Measurements from ENCODE around the gene FBXO24. TPM values are rescaled to one million over a fixed set of nuclear protein-coding genes. Genes with fewer than 3 reads are reported as not detected.

The FBXO24 gene
- total and polyA plus RNA-seq, 9 of the 15 experiments (the other 6 are each of a cell fraction or from before 2014, with no cell fraction given) = 0.17 to 0.95 (median 0.50) TPM

GRCh38 chr7:100576384-100576993, 9.6 kb upstream of the FBXO24 start:
- in situ Hi-C loops (cut with MboI) (no loop called here), intact Hi-C loops (cut with micrococcal nuclease) (no loop called here)
- POLR2A ChIA-PET = interaction anchor here (3.6 kb wide), 1 partner anchor 10 kb away, joined by 27 read pairs; the partner anchor contains the start of genes FBXO24 and LRCH4
- H3K36me3 ChIP-seq (ENCODE audit: control insufficient read depth, insufficient read depth, low read length) = peaks cover 77% of the 10 kb centered on the region
- H3K4me1 ChIP-seq (replicated peaks in 1 of 2; ENCODE audit: control insufficient read depth in 2 of 2, insufficient read depth in 2 of 2, low read length in 2 of 2) = peaks cover 0 to 67% of the 10 kb centered on the region in 2 experiments; a peak in 3 of 5 replicates
- DNase-seq (ENCODE audit: extremely low read depth in 1 of 4, low spot score in 3 of 4) = no peak
- 95% methylated on average over 11 of the region's 13 CpGs for WGBS (ENCODE audit: insufficient coverage, low coverage, missing lambda C conversion rate)
- no peak overlapping the region for H3K4me3 ChIP-seq
- BruUV-seq (replicated peaks) = no TSS peak
- H4K20me1 ChIP-seq (replicated peaks; ENCODE audit: control insufficient read depth, insufficient read depth, low read length) = no peaks in the 10 kb centered on the region; the same call in 1 of the 2 replicates
- no peak overlapping the region for H3K27ac ChIP-seq (ENCODE audit: extremely low read depth, low read depth, low read length)
- no peaks in the 10 kb centered on the region for H3K79me2 ChIP-seq (ENCODE audit: control insufficient read depth, insufficient read depth, low read length)
- no peak for ATAC-seq
- TF ChIP-seq SRF (CRISPR knock-in tag; IDR thresholded peaks at IDR 0.05) (no peak), RBFOX2 (IDR thresholded peaks at IDR 0.05; ENCODE audit: low read depth, low read length) (0 out of 2 replicates have a peak, but pooled peaks have one; percentile 1), ZNF121 (CRISPR knock-in tag; conservative IDR thresholded peaks at IDR 0.05) (0 out of 2 replicates have a peak, but pooled peaks have one; percentile 25), ZNF354B (CRISPR knock-in tag; IDR thresholded peaks at IDR 0.05) (no peak)
- TF ChIP-seq, protein P1, sequence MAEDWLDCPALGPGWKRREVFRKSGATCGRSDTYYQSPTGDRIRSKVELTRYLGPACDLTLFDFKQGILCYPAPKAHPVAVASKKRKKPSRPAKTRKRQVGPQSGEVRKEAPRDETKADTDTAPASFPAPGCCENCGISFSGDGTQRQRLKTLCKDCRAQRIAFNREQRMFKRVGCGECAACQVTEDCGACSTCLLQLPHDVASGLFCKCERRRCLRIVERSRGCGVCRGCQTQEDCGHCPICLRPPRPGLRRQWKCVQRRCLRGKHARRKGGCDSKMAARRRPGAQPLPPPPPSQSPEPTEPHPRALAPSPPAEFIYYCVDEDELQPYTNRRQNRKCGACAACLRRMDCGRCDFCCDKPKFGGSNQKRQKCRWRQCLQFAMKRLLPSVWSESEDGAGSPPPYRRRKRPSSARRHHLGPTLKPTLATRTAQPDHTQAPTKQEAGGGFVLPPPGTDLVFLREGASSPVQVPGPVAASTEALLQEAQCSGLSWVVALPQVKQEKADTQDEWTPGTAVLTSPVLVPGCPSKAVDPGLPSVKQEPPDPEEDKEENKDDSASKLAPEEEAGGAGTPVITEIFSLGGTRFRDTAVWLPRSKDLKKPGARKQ (CRISPR knock-in tag; IDR thresholded peaks at IDR 0.05) = no peak
- TF ChIP-seq, protein P2, sequence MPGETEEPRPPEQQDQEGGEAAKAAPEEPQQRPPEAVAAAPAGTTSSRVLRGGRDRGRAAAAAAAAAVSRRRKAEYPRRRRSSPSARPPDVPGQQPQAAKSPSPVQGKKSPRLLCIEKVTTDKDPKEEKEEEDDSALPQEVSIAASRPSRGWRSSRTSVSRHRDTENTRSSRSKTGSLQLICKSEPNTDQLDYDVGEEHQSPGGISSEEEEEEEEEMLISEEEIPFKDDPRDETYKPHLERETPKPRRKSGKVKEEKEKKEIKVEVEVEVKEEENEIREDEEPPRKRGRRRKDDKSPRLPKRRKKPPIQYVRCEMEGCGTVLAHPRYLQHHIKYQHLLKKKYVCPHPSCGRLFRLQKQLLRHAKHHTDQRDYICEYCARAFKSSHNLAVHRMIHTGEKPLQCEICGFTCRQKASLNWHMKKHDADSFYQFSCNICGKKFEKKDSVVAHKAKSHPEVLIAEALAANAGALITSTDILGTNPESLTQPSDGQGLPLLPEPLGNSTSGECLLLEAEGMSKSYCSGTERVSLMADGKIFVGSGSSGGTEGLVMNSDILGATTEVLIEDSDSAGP (CRISPR knock-in tag; IDR thresholded peaks at IDR 0.05) = no peak
- CTCF ChIA-PET (ENCODE audit: low intra/inter-chr PET ratio) = no interaction called here
- no peak for FAIRE-seq
- H3K27me3 ChIP-seq (ENCODE audit: control insufficient read depth in 2 of 2, insufficient read depth in 2 of 2, low read length in 2 of 2) = no peaks in the 10 kb centered on the region
- H3K4me2 ChIP-seq (ENCODE audit: insufficient read depth, low read length) = no peak overlapping the region
- H2AFZ ChIP-seq (ENCODE audit: low read depth, low read length) = no peak overlapping the region
- H3K9me1 ChIP-seq (ENCODE audit: control insufficient read depth, insufficient read depth, low read length) = peaks cover 4% of the 10 kb centered on the region
- no peaks in the 10 kb centered on the region for H3K9me3 ChIP-seq (replicated peaks; ENCODE audit: control insufficient read depth, insufficient read depth, low read depth, low read length)
- H3K9ac ChIP-seq (ENCODE audit: insufficient read depth in 1 of 2, low read depth in 2 of 2, low read length in 2 of 2) = peak overlapping the region in 1 of 2 experiments; percentile 66; a peak in 2 of 4 replicates
